Activated naive CD8-positive, alpha-beta T cell treated with anti-CD3 and anti-CD28 coated beads, Interleukin-2, amount 10 ng/mL, durations not matched to agents 7 days and 5 days (primary cell): ENCODE data around the gene BCO1. TPM values are rescaled to one million over a fixed set of nuclear protein-coding genes. Genes with fewer than 3 reads are reported as not detected.

Experiments used
- ATAC-seq: fragments of 150-1000 bp; cut with Tn5 transposase; one replicate; pipeline ENCODE4 v1.10.0; 2021; ENCODE audit warnings: low read depth, moderate library complexity
- POLR2A ChIA-PET: fragments of 350-600 bp; sonication (Branson Sonifier 250); formaldehyde crosslinking; loops from one replicate; lab custom pipeline; 2021; ENCODE audit warnings: antibody characterized with exemption; lab: Charles Lee
- DNase-seq: peaks from one replicate; pipeline ENCODE4 v3.0.0; 2021
- H3K27ac Mint-ChIP-seq: one replicate; pipeline ENCODE4 v1.8.0; 2022; ENCODE audit warnings: mild to moderate bottlenecking, mixed read lengths
- H3K27me3 Mint-ChIP-seq: one replicate; pipeline ENCODE4 v1.8.0; 2022; ENCODE audit warnings: mild to moderate bottlenecking, moderate library complexity, mixed read lengths
- H3K36me3 Mint-ChIP-seq: one replicate; pipeline ENCODE4 v1.8.0; 2021; ENCODE audit warnings: mild to moderate bottlenecking, mixed read lengths
- H3K4me1 Mint-ChIP-seq: one replicate; pipeline ENCODE4 v1.8.0; 2021; ENCODE audit warnings: mixed read lengths
- H3K4me3 Mint-ChIP-seq: one replicate; pipeline ENCODE4 v1.8.0; 2022; ENCODE audit warnings: mild to moderate bottlenecking, moderate library complexity, mixed read lengths
- H3K9me3 Mint-ChIP-seq: one replicate; pipeline ENCODE4 v1.8.0; 2021; ENCODE audit warnings: mixed read lengths
- total RNA-seq, 2 experiments: library from RNA; stranded (reverse); gene quantifications; one replicate each; pipeline ENCODE4 v1.2.3, GENCODE V29; 2021

BCO1 gene
- total RNA-seq, 2 experiments from 2014 or later: not detected

DNA sequence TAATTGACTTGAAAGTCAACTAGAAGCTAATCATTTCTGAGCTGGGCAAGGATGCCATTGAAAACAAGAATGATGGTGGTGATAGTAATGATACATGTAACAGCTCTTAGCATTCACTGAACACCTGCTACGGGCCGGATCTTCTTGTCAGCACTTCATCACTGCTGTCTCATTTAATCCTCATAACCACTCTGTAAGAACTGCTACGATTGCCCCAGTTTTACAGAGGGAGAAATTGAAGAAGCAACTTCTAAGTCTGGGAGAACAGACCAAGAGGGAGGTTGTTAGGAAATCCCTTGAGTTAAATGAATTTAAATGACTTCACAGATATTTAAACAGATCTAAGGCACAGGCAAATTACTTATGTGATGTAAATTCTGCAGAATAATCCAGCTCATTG is 69.3 kb downstream of the BCO1 start:
- POLR2A ChIA-PET: no interaction called here
- Mint-ChIP-seq H3K36me3 (peaks cover 5% of the 10 kb centered on the region), H3K27me3 (no peaks in the 10 kb centered on the region), H3K4me3 (no peak overlapping the region), H3K9me3 (no peaks in the 10 kb centered on the region), H3K4me1 (peaks cover 5% of the 10 kb centered on the region), H3K27ac (no peak overlapping the region)
- DNase-seq: no peak
- ATAC-seq: no peak

- peaks cover 5% of the 10 kb centered on the region for H3K36me3 Mint-ChIP-seq
- DNase-seq (no peak), ATAC-seq (no peak)
- POLR2A ChIA-PET: no interaction called here
- no peaks in the 10 kb centered on the region for H3K9me3 Mint-ChIP-seq
- H3K27ac Mint-ChIP-seq: no peak overlapping the region
- peaks cover 18% of the 10 kb centered on the region for H3K4me1 Mint-ChIP-seq
- no peaks in the 10 kb centered on the region for H3K27me3 Mint-ChIP-seq
- H3K4me3 Mint-ChIP-seq: no peak overlapping the region
These were observed 71.7 kb downstream of the BCO1 start for GRCh38 chr16:81310045-81310644.

DNA sequence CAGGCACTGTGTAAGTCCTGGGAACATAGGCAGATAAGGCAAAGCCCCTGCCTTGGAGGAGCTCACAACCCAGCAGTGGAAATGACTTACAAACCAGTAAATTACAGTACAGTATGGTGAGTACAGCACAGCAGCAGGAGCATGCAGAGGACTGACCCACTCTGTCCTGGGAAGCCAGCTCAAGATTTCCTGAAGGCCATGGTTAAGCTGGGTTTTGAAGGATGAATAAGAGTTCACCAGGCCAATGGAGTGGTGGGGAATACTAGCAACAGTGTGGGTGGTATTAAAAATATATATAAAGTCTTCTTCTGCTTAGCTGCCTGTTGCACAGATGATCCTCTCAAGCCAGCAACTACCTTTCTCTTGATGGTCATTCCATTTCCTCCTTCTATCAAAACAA is 73.3 kb downstream of the BCO1 start:
- Mint-ChIP-seq H3K27me3 (no peaks in the 10 kb centered on the region), H3K9me3 (no peaks in the 10 kb centered on the region), H3K4me3 (no peak overlapping the region), H3K27ac (no peak overlapping the region), H3K36me3 (peaks cover 7% of the 10 kb centered on the region), H3K4me1 (peaks cover 25% of the 10 kb centered on the region)
- POLR2A ChIA-PET: no interaction called here
- no peak for ATAC-seq
- DNase-seq: no peak

- Mint-ChIP-seq H3K9me3 (no peaks in the 10 kb centered on the region), H3K4me3 (peak overlapping the region; percentile 93), H3K27ac (peak overlapping the region; percentile 86), H3K27me3 (no peaks in the 10 kb centered on the region), H3K4me1 (peaks cover 30% of the 10 kb centered on the region), H3K36me3 (peaks cover 7% of the 10 kb centered on the region)
- DNase-seq: no peak
- ATAC-seq: no peak
- POLR2A ChIA-PET: interaction anchor here (0.6 to 2.2 kb wide), 10 partner anchors 11 to 856 kb away, joined by 3 to 11 read pairs (median 4); partner anchors contain the start of genes ATMIN, C16orf46, CENPN and CMC2
These were observed 75.5 kb downstream of the BCO1 start for GRCh38 chr16:81313701-81314602.

GRCh38 chr16:81314603-81315270 is 76.2 kb downstream of the BCO1 start, which contains the start of gene GAN:
TSS of gene GAN (plus strand) at chr16:81314962. CDS start at chr16:81315114, 152 bp downstream.
- ATAC-seq (peak; percentile 96), DNase-seq (peak; percentile 95)
- Mint-ChIP-seq H3K4me3 (peak within 1 kb of the TSS; percentile 93), H3K27me3 (peaks cover 1% of the 10 kb centered on the region), H3K9me3 (no peaks in the 10 kb centered on the region), H3K36me3 (peaks cover 7% of the 10 kb centered on the region), H3K4me1 (peaks cover 30% of the 10 kb centered on the region), H3K27ac (peak within 1 kb of the TSS; percentile 86)
- POLR2A ChIA-PET: interaction anchor here (0.6 to 2.2 kb wide), 12 partner anchors 10 to 855 kb away, joined by 3 to 11 read pairs (median 4); partner anchors contain the start of genes ATMIN, C16orf46, CENPN and CMC2

GRCh38 chr16:81315271-81316175 is 77.0 kb downstream of the BCO1 start:
- Mint-ChIP-seq H3K4me3 (peak overlapping the region; percentile 83), H3K4me1 (peaks cover 30% of the 10 kb centered on the region), H3K27ac (peak overlapping the region; percentile 63), H3K36me3 (peaks cover 7% of the 10 kb centered on the region), H3K27me3 (peaks cover 1% of the 10 kb centered on the region), H3K9me3 (no peaks in the 10 kb centered on the region)
- ATAC-seq (peak; percentile 18), DNase-seq (peak; percentile 65)
- POLR2A ChIA-PET: interaction anchor here (0.6 to 2.2 kb wide), 10 partner anchors 11 to 310 kb away, joined by 3 to 11 read pairs (median 4); partner anchors contain the start of genes ATMIN, C16orf46, CENPN and CMC2

DNA sequence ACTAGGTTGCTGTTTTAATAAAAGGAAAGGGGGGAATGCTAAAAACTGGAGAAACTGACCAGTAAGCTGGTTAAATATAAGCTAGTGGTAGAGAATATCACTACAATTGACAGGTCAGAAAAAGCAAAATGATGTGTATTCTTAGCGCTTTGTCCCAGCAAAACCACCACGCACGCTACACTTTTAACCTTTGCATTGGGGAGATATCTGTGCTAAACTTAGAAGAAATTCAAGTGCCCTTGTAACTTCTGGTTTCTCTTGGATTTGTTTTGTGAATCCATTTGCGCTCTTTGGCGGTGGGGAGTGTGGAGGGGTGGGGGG is 77.6 kb downstream of the BCO1 start:
- Mint-ChIP-seq H3K36me3 (peaks cover 7% of the 10 kb centered on the region), H3K27ac (peak overlapping the region; percentile 63), H3K4me1 (peaks cover 29% of the 10 kb centered on the region), H3K27me3 (peaks cover 1% of the 10 kb centered on the region), H3K9me3 (no peaks in the 10 kb centered on the region), H3K4me3 (peak overlapping the region; percentile 83)
- DNase-seq (no peak), ATAC-seq (no peak)
- POLR2A ChIA-PET: interaction anchor here (1.0 kb wide), 1 partner anchor 311 kb away, joined by 3 read pairs; no protein-coding TSS in a partner anchor

- POLR2A ChIA-PET: no interaction called here
- Mint-ChIP-seq H3K36me3 (peaks cover 2% of the 10 kb centered on the region), H3K4me3 (no peak overlapping the region), H3K4me1 (peaks cover 20% of the 10 kb centered on the region), H3K9me3 (no peaks in the 10 kb centered on the region), H3K27ac (no peak overlapping the region), H3K27me3 (peaks cover 1% of the 10 kb centered on the region)
- ATAC-seq: no peak
- no peak for DNase-seq
These were observed 80.2 kb downstream of the BCO1 start for GRCh38 chr16:81318711-81319110.

GRCh38 chr16:81319221-81319912 is 80.9 kb downstream of the BCO1 start:
- peaks cover 5% of the 10 kb centered on the region for H3K36me3 Mint-ChIP-seq
- H3K27ac Mint-ChIP-seq: no peak overlapping the region
- peaks cover 1% of the 10 kb centered on the region for H3K27me3 Mint-ChIP-seq
- ATAC-seq (no peak), DNase-seq (no peak)
- H3K4me3 Mint-ChIP-seq: no peak overlapping the region
- H3K4me1 Mint-ChIP-seq: peaks cover 13% of the 10 kb centered on the region
- POLR2A ChIA-PET: no interaction called here
- no peaks in the 10 kb centered on the region for H3K9me3 Mint-ChIP-seq

GRCh38 chr16:81321039-81321438 is 82.5 kb downstream of the BCO1 start:
- ATAC-seq: no peak
- H3K27me3 Mint-ChIP-seq: peaks cover 1% of the 10 kb centered on the region
- POLR2A ChIA-PET: no interaction called here
- H3K4me3 Mint-ChIP-seq: no peak overlapping the region
- peaks cover 9% of the 10 kb centered on the region for H3K4me1 Mint-ChIP-seq
- peaks cover 6% of the 10 kb centered on the region for H3K36me3 Mint-ChIP-seq
- no peaks in the 10 kb centered on the region for H3K9me3 Mint-ChIP-seq
- no peak for DNase-seq
- H3K27ac Mint-ChIP-seq: no peak overlapping the region

GRCh38 chr16:81321536-81321935 is 83.0 kb downstream of the BCO1 start:
- Mint-ChIP-seq H3K36me3 (peaks cover 5% of the 10 kb centered on the region), H3K9me3 (no peaks in the 10 kb centered on the region), H3K4me3 (no peak overlapping the region), H3K27ac (no peak overlapping the region), H3K4me1 (peaks cover 7% of the 10 kb centered on the region), H3K27me3 (peaks cover 1% of the 10 kb centered on the region)
- POLR2A ChIA-PET: no interaction called here
- DNase-seq (no peak), ATAC-seq (no peak)

DNA sequence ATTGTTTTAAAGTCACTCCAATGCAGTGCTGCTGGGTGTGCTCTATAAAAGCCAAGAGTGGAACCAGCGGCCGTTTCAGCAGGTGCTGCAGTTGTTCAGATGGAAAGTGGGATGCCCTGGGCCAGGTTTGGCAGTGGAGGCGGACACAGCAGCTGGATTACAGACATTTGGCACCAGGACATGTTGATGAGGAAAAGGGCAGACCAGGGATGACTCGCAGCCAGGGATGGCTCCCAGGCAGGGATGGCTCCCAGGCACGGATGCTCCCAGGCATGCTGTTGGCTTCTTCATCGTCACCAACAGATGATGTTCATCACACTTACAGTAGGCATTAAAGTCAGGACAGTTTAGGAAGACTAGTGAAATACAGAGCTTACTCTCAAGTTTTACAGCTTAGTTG is 86.3 kb downstream of the BCO1 start:
- ATAC-seq (no peak), DNase-seq (no peak)
- H3K4me3 Mint-ChIP-seq: no peak overlapping the region
- H3K27ac Mint-ChIP-seq: no peak overlapping the region
- POLR2A ChIA-PET: interaction anchor here (0.9 kb wide), 1 partner anchor 11 kb away, joined by 3 read pairs; the partner anchor contains the start of gene GAN
- H3K36me3 Mint-ChIP-seq: peaks cover 5% of the 10 kb centered on the region
- no peaks in the 10 kb centered on the region for H3K27me3 Mint-ChIP-seq
- H3K9me3 Mint-ChIP-seq: no peaks in the 10 kb centered on the region
- no peaks in the 10 kb centered on the region for H3K4me1 Mint-ChIP-seq
